NCI-H1930 (cell line): ENCODE measurements around the gene CACNA2D4.
A peak's percentile ranks its signal among the peaks of the same experiment; 100 is the strongest.

Source experiments
- DNase-seq, 2 experiments: peaks; one replicate each; lab custom pipeline; 2025; lab: John Stamatoyannopoulos, UW

CACNA2D4 gene

DNA sequence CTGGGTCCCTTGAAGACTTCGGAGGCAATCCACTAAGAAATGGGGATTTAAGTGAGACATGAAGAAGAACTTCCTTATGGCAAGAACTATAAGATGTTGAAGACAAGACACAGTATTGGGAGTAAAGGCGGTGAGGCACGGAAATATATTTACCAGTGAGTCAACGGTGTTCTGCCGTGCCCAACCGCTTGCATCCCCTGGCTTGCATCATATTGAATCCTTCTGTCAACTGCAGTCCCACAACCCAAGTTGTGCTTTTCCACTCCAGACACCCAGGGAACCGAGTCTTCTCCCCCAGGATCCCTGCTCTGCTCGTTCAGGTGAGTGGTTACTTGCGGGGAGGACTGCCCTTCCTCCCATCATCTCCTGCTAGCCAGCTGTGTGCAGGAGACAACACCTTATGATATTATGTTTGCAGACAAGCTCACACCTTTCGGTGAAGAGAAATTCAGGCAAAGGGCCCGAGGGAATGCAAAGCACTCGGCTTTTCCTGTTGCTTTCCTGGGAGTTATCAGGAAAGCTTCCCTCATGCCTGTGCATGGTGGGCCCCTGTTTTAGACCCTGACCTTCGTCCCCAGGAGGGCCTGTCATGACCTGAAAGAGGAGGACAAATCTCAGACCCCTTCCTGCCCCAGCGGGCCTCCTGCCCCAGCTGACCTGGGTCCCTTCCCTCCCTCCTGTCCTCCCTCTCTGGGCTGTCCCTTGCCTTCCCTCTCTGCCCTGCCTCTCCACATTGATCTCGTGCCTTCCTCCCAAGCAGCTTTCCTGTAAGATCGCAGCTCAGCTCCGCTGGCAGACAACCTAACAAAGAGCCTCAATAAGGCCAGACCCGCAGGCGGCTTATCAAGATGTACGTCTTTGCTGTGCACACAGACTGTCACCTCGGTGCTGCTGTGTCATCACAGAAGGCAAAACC is 102.4 kb downstream of the CACNA2D4 start:
- no peak for DNase-seq

DNA sequence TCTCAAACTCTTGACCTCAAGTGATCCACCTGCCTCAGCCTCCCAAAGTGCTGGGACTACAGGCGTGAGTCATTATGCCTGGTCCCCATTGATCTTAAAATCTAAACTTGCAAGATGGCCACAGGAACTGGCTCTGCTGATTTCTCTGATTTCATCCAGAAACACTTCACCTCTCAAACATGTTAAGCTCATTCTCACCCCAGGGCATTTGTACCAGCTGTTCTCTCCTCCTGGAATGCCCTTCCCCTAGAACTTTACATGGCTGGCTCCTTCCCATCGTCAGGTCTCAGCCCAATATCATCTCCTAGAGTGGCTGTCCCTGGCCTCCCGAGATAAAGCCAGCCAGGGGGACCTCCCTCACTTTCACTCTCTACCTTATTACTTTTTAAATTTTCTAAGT is 103.3 kb downstream of the CACNA2D4 start:
- no peak for DNase-seq

DNA sequence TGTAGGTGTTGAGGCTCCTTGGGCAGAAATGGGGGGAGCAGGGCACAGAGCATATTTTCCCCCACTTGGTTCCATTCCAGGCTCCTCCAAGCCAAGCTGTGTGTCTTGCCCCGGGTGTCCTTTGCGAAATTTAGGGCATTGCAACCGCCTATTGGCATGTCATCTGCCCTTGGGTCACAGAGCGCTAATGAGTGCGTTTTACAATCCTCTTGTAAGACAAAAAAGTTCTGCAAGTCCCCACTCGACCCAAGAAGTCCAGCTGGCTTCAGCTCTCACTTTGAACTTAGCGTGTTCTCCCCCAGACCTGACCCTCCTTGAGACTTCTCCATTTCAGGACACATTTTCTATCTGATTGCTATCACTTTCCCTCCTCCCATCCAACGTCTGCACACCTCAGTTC is 104.2 kb downstream of the CACNA2D4 start:
- DNase-seq: no peak

DNA sequence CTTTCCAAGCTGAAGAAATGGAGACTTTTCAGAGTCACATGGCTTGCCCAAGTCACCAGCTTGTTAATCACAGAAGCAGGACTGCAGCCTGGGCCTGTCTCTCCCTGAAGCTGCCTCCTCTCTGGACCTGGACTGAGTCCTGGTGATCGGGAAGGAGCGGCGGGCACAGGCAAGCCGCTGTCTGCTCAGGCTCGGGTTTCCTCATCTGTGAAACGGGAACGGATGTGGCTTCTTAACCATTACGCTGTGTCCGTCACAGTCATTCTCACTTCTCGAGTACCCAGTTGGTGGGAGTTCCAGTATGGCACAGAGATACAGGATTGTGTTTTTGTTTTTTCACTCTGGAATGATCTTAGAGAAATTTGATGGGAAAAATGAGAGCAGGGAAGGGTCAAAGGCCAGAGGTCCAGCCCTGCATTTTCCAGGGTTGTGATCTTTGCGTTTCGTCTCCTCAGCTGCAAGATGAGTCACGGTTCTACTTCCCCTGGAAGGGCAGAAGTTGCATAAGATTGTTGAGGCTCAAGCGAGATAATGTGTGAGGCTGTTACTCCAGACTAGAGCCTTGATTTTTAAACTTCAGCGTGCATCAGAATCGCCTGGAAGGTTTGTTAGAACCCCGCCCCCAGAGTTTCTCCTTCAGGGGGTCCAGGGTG is 105.7 kb downstream of the CACNA2D4 start:
- DNase-seq: no peak

DNA sequence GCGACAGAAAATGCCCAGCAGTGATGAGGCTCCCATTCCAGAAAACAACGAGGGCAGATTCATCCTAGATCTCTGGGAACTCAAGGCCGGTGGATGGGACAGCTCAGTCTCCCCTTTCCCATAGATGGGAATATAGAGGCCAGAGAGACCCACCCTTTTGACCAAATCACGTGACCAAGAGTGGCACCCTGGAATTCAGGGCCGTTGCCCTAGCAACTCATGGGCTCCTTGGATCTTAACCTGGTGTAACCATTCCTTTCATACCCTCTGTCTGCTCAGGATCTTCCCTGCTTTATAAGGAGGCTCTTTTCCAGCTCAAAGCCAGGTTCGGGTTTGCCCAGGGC is 106.5 kb downstream of the CACNA2D4 start:
- DNase-seq: no peak

DNA sequence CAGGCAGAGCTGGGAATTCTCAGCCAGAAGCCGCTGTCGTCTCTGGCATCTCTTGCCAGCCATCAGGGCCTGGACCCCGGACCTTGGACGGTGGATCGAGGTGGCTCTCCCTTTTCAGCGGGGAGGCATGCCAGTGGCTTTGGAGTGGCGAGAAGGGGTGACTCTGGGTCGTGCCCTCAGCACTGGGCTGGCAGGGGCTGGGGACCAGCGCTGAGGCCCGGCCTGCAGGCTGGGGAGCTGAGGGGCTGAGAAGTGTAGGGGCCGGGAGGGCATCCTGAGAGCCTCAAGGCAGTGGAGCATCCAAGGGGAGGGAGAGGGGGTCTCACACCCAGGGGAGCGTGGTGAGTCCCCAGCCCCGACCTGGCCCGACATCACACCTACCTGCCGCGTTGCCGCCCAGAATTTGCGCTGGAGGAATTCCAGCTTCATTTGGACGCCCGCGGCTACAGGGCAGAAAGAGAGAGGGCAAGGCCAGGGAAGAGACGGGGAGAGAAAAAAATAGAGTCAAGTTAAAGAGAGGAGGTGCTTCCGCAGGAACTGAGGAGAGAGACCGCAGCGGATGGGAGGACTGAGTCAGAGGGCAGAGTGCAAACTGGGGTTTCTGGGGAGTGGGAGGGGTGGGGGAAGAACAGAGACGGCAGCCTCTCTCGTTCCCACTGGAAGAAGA is 107.0 kb downstream of the CACNA2D4 start:
- DNase-seq: no peak

DNA sequence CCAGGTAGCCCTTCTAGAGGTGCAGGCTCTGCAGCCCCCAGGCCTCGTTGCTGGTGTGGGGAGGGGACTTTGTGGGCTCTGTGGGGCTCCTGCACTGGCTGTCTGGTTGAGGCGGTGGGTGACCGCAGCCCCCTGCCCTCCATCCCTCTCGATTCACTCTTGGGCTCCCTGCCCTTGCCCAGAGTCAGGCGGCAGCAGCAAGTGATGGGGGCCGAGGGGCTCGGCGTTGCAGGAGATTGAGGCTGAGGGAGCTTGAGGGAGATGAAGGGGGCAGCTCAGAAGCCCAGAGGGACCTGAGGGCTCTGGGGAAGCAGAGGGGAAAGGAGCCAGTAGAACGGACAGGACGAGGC is 107.5 kb downstream of the CACNA2D4 start:
- DNase-seq: no peak

DNA sequence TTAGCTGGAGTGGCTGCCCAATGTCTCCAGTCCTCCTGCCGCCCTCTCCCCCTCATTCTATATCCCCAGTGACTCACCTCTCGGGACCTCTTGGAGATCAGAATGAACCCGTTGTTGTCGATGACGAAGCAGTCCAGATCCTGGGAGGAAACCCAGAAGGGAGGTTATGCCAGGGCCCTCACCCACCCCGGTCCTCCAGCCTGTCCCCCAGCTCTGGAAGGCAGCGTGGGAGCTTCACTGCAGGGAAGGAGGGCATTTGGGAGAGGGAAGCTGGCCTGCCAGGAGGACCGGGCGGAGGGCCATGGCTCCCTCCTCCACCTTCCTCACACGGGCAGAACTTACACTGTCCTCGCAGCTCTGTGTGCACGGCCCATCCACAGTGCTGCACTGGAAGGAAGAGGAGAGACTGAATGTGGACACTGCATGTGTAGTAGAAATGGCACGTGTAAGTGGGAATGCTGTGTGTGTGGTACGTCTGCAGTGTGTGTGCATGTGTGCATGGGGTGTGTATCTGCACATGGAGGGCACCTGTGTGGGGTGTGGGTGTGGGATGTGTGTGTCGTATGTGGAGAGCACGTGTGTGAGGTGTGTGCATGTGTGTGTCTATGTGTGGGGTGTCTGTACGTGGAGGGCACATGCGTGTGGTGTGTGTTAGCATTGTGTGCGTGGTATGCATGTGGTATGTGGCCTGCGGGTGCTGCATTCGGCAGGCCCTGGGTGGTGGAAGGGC is 108.1 kb downstream of the CACNA2D4 start:
- DNase-seq: no peak

DNA sequence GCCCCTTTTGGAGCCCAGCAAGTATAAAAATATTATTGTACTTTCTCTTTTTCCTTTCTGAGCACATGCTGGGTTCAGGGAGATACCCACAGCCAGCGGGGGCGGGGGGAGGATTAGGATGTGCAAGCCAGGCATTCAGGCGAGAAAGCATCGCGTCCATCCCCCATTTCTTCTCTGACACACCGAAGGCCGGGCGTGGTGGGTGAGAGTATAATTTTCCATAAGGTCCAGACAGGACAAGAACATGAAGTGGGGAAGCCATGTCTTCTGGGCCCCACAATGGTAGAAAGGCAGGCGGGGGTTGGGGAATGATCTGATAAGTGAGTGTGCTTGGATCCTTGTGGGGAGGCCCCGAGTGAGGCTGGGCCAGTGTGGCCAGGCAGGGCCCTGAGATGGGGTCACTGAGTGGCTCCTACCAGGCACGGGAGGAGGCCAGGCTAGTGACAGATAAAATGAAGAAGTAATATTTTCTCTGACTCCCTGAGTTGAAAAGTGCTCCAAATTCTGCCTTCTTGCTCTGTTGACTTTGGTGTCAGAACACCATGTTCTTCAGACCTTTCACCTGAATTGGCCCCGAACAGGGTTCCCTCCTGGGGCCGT is 108.8 kb downstream of the CACNA2D4 start:
- no peak for DNase-seq

DNA sequence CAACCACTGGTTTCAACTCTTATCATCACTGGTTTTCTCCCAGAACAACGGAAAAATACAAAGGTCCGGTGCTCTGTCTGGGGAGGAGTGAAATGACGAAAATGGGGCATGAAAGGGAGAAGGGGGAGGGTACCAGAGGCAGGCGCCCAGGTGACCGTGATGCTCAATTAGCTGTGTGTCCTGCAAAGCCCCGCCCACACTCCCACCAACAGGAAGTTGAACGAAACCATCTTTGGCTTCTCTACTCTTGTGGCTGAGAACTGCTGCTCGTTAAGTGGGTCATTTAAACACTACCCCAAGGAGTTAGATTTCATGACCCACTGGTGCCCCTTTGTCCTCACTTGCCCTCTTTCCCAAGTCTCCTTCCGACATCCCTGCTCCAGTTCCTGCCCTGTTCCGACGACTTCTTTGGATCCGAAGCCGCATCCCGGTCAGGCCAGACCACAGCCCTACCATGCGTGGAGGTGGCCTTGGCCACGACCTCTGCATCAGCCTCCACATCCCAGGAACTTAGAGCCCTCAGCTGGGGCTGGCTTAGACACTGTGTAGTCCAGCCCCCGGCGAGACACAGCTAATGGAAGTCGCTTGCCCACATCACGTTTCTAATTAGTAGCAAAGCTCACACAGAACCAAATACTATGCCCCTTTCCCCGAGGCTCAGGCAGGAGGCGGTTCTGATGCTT is 109.5 kb downstream of the CACNA2D4 start:
- no peak for DNase-seq

DNA sequence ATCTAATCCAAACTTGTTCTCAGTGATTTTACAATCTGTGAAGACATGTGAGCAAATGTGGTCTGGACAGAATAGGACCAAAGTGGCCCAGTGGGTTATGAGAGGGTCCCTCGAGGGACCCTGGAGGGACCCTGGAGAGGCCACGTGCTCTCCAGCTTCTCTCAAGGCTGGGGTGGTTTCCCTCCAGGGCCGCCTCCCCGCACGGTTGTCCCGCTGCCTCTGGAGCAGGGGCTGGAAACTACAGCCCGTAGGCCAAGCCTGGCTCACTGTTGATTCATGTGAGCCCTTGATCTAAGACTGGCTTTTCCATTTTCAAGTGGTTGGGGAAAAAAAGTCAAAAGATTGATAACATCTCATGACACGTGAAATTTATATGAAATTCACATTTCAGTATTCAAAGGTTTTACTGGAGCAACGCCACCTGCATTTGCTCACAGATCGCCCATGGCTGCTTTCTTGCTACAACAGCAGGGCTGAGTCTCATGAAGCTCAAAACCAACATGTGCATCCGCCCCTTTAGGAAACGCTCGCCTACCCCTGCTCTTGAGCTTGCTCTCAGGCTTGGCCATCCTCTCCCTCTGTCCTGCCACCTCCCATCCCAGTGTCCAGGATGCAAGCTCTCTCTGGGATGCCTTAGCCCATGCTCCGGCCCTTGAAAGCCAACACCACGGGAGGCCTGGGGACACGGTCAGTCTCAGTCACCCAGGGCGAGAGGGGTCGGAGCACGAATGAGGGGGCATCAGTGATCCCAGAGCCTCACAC is 110.2 kb downstream of the CACNA2D4 start:
- no peak for DNase-seq

DNA sequence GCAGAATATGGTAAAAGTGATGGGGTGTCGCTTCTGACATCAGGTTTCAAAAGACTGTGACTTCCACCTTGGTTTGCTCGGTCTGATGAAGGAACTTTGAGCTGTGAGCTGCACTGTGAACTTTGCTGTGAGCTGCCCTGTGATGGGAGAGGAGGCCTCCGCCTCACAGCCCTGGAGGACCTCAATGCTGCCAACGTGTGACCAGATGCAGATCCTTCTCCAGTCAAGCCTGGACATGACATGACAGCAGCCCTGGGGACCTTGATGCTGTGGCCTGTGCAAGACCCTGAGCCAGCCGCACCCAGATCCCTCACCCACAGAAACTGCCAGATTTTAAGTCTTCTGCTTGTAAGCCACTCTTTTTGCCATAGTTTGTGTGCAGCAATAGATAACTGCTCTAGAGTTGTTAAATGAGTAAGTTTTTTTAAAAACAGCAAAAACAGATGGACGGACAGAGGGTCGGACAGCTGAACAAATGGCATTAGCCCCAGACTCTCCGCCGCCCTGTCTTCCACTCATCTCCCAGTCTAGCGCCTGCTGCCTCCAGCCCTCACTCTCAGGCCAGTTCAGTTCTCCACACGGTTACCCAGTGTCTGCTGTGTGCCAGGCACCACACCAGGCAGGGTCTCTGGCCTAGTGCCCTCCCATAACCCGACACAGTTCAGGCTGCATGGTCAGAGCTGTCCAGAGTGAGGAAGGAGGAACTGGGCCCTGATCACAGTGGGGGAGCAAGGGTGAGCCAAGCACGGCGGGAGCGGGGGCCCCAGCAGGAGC is 111.2 kb downstream of the CACNA2D4 start:
- DNase-seq: no peak

DNA sequence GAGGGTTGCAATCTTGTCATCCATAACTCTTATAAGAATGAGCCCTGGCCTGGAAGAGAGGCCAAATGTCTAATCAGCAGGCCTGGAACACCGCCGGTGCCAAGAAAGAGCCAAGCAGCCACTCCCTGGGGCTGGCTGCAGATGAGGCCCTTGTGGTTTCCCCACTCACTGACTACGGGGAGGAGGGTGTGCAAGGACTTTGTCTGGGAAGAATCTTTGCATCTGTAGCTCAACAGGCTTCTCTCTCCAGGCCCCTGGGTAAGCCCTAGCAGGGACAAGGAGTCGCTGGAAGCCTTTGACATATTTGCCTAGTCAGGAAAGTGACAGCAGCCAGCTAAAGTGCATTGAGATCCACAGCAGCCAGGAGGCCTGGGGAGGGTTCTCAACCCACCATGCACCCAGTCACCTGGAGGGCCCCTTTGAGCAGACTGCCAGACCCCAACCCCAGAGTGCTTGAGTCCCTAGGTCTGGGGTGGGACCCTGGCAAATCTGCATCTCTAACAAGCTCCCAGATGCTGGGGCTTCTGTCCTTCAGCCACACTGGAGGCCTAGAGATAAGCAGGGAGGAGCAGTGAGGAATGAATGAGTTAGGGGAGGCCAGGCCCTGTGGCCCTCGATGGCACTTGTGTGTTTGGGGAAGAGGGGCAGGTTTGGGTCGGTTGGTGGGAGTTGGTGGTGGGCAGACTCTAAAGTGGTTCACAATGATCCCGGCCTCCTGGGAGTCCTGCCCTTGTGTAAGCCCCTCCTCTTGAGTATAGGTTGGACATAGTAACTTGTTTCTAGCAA is 112.0 kb downstream of the CACNA2D4 start:
- DNase-seq: no peak

DNA sequence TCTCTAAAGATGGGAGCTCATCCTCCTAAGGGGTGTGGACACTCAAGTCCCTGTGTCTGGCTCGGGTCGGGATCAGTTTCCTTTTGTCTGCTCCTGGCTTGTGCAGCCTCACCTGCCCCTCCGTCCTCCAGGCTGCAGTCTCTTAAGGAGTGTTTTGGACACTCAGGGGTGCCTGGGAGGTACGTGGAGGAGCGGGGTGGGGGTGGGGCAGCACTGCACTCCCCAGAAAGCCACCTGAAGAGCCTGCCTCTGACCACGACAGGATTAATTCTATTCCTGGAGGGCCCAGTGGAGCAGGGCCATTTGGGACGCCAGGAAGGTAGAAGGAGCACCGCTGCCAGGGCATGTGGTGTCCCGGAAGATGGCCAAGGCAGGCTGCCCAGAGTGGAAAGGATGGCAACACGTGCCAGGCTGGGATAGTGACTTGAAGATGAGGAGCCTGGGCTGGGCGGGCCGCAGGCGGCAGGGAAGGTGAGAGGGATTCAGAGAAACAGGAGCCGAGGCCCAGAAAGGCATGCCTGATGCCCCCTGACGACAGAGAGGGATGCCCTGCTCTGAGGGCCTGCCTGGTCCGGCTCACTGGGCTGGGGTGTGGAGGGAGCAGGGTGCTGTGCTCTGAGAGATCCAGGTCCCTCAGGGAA is 112.9 kb downstream of the CACNA2D4 start:
- no peak for DNase-seq

DNA sequence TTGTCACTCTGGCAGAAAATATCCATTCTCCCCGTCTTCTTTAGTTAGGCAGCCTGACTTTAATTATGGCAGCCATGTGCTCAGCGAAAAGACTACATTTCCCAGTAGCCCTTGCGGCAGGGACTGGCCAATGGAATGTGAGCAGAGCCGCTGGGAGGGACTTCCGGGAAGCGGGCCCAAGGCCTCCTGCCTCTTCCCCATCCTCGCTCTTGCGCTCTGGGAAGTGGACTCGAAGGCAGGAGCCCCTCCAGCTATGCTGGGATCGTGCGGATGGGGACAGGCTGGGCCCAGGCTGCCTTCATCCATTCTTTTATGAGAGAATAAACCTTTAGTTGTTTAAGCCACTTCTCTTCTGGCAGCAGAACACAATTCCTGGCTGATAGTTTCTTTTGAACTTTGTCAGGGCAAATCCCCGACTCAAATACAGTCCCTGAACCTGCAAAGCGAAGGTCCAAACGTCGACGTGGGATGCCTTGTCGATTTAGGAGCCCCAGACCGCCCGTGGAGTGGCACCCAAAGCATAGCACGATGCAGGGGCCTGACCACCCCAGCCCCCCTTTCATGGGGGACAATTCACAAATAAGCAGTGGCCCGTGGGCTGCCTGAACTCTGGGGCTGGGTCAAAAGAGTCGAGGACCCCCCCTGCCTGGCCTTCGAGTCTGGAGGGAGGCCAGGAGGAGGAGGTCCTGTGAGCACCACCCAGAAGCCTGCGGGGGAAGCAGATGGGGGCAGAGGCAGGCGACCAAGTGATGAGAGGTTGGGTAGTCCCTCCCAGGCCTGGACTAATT is 113.7 kb downstream of the CACNA2D4 start:
- peak; percentile 77 to 90 for DNase-seq

DNA sequence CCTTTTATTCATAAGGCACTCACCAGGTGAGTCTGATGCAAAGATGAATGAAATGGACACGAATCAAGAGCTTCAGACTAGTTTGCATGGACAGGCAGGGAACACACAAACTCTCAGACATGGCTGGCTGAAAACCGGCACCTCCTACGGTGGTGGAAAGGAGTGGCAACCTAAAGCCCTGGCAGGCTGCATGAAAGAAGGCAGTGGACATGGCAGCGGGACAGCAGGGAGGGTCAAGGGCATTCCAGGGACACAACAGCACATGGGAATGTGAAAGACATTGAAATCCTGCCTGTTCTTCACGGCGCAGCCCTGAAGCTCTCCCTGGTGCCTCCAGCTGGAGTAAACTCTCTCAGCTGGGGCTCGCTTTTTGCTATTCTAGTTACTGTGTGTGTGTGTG is 114.7 kb downstream of the CACNA2D4 start:
- DNase-seq: no peak

DNA sequence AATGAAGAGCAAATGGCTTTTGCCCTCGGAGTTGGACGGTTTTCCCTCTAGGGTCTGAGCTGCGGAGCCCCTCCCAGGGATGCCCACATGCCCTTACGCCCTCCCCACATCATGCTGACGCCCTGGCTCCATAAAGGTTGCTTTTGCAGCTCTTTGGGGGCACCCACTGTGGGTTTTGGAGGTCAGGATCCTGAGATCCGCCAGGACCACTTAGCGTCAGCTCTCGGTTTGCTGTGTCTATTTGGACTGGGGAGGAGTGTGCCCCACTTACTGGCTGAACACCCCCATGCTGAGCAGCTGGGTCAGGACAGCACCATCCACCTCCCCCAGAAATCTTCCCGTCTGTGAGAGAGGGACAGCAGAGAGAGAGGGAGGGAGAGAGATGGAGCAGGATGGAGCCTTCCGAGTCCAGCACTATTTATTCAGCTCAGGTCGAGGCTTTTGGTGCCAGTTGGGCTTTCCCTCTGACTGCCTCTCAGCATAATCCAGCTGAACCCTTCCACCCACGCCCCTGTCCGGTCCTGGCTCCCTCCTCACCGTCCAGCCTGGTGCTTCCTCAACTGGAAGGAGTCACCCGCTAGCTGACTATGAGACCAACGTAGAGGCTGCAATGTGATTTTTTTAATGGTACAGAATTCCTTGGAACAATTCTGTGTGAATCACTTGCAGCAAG is 117.0 kb downstream of the CACNA2D4 start:
- no peak for DNase-seq
